GM15510 (cell line): ENCODE data around the gene PPT1.

Source experiments
- POLR2A ChIP-seq: IDR thresholded peaks from 3 replicates; pipeline ENCODE4 v1.6.1; 2011; ENCODE audit warnings: borderline replicate concordance; ENCODE audit not compliant: insufficient read length; ENCODE audit errors: extremely low read depth

PPT1 gene

GRCh38 chr1:40023379-40023944, 73.6 kb downstream of the PPT1 start:
- no peak for TF ChIP-seq POLR2A
